HEK293 (cell line): ENCODE data around the gene ITSN1.

Experiments
- CTCF ChIA-PET: fragments of 350-600 bp; formaldehyde crosslinking; extraction: SDS; loops from one replicate; lab custom pipeline; 2021; ENCODE audit warnings: antibody characterized with exemption; lab: Yijun Ruan, JAX
- POLR2A ChIA-PET: fragments of 300-600 bp; formaldehyde crosslinking; extraction: SDS; loops from one replicate; lab custom pipeline; 2020; ENCODE audit warnings: antibody characterized with exemption, inconsistent platforms; lab: Yijun Ruan, JAX
- H3K27ac ChIP-seq: fragments of 200-500 bp; sonication (Bioruptor generic); 2 replicates; pipeline ENCODE4 v1.5.1; 2014; ENCODE audit warnings: low read depth, low read length, control low read depth, inconsistent platforms; ENCODE audit errors: extremely low read depth
- H3K36me3 ChIP-seq, 2 experiments: fragments of 200-500 bp in 1 of 2; sonication (Bioruptor generic) in 1 of 2; 1 replicate in 1 of 2; 2 replicates in 1 of 2; pipeline ENCODE4 v1.5.1; 2014 to 2017; ENCODE audit warnings: inconsistent platforms in 2 of 2, low read length in 2 of 2; ENCODE audit not compliant: control insufficient read depth in 2 of 2, insufficient read depth in 1 of 2
- H3K4me1 ChIP-seq: fragments of 200-500 bp; sonication (Bioruptor generic); 2 replicates; pipeline ENCODE4 v1.5.1; 2014; ENCODE audit warnings: mild to moderate bottlenecking, low read length, inconsistent platforms; ENCODE audit not compliant: control insufficient read depth, insufficient read depth
- H3K4me3 ChIP-seq: 2 replicates; pipeline ENCODE4 v1.5.1; 2011; ENCODE audit warnings: low read depth, mild to moderate bottlenecking, control low read depth, low read length, moderate library complexity
- H3K9me3 ChIP-seq: fragments of 200-500 bp; sonication (Bioruptor generic); 2 replicates; pipeline ENCODE4 v1.5.1; 2014; ENCODE audit warnings: low read depth, low read length, inconsistent platforms; ENCODE audit not compliant: control insufficient read depth, insufficient read depth
- BCL6B ChIP-seq: fragments of 450-650 bp; formaldehyde crosslinking; IDR thresholded peaks from 2 replicates; pipeline ENCODE4 v1.5.1; 2017; ENCODE audit warnings: missing biosample characterization, missing genetic modification characterization
- KLF1 ChIP-seq: fragments of 450-650 bp; formaldehyde crosslinking; IDR thresholded peaks from 2 replicates; pipeline ENCODE4 v1.5.1; 2016; ENCODE audit warnings: missing biosample characterization, missing genetic modification characterization
- MZF1 ChIP-seq: fragments of 450-650 bp; formaldehyde crosslinking; IDR thresholded peaks from 2 replicates; pipeline ENCODE4 v1.5.1; 2017; ENCODE audit warnings: missing biosample characterization, missing genetic modification characterization, borderline replicate concordance
- SCRT1 ChIP-seq: fragments of 450-650 bp; formaldehyde crosslinking; IDR thresholded peaks from 2 replicates; pipeline ENCODE4 v1.5.1; 2016; ENCODE audit warnings: missing biosample characterization, missing genetic modification characterization, borderline replicate concordance
- TCF7L2 ChIP-seq: IDR thresholded peaks from 2 replicates; pipeline ENCODE4 v1.6.1; 2011; ENCODE audit warnings: low read depth, mild to moderate bottlenecking, inconsistent platforms, low read length, moderate library complexity, borderline replicate concordance
- WT1 ChIP-seq: fragments of 450-650 bp; formaldehyde crosslinking; IDR thresholded peaks from 2 replicates; pipeline ENCODE4 v1.5.1; 2016; ENCODE audit warnings: missing biosample characterization, missing genetic modification characterization
- ZBTB7A ChIP-seq: fragments of 450-650 bp; formaldehyde crosslinking; IDR thresholded peaks from 2 replicates; pipeline ENCODE4 v1.5.1; 2016; ENCODE audit warnings: low read depth, missing biosample characterization, missing genetic modification characterization
- ZBTB8A ChIP-seq: fragments of 450-650 bp; formaldehyde crosslinking; IDR thresholded peaks from 2 replicates; pipeline ENCODE4 v1.5.1; 2016; ENCODE audit warnings: missing biosample characterization, missing genetic modification characterization
- ZNF155 ChIP-seq: fragments of 450-650 bp; formaldehyde crosslinking; IDR thresholded peaks from 2 replicates; pipeline ENCODE4 v1.5.1; 2016; ENCODE audit warnings: missing biosample characterization, missing genetic modification characterization
- ZNF214 ChIP-seq: fragments of 450-650 bp; formaldehyde crosslinking; IDR thresholded peaks from 2 replicates; pipeline ENCODE4 v1.5.1; 2017; ENCODE audit warnings: missing biosample characterization, mild to moderate bottlenecking, missing genetic modification characterization, borderline replicate concordance
- ZNF239 ChIP-seq: fragments of 450-650 bp; formaldehyde crosslinking; IDR thresholded peaks from 2 replicates; pipeline ENCODE4 v1.5.1; 2016; ENCODE audit warnings: missing biosample characterization, missing genetic modification characterization
- ZNF423 ChIP-seq: fragments of 450-650 bp; formaldehyde crosslinking; IDR thresholded peaks from 2 replicates; pipeline ENCODE4 v1.5.1; 2016; ENCODE audit warnings: missing biosample characterization, missing genetic modification characterization
- ZNF596 ChIP-seq: fragments of 450-650 bp; IDR thresholded peaks from 2 replicates; pipeline ENCODE4 v1.5.0; 2018; ENCODE audit warnings: missing biosample characterization, mild to moderate bottlenecking, missing genetic modification characterization, moderate library complexity
- ZNF623 ChIP-seq: fragments of 450-650 bp; formaldehyde crosslinking; IDR thresholded peaks from 2 replicates; pipeline ENCODE4 v1.5.1; 2016; ENCODE audit warnings: missing biosample characterization, missing genetic modification characterization
- ZNF664 ChIP-seq: fragments of 450-650 bp; formaldehyde crosslinking; IDR thresholded peaks from 2 replicates; pipeline ENCODE4 v1.5.1; 2016; ENCODE audit warnings: missing biosample characterization, missing genetic modification characterization
- ZNF707 ChIP-seq: fragments of 450-650 bp; formaldehyde crosslinking; IDR thresholded peaks from 2 replicates; pipeline ENCODE4 v1.5.1; 2016; ENCODE audit warnings: missing biosample characterization, missing genetic modification characterization
- ZNF768 ChIP-seq: fragments of 450-650 bp; formaldehyde crosslinking; IDR thresholded peaks from 2 replicates; pipeline ENCODE4 v1.5.1; 2018; ENCODE audit warnings: missing biosample characterization, mild to moderate bottlenecking, missing genetic modification characterization
- ZNF776 ChIP-seq: fragments of 450-650 bp; formaldehyde crosslinking; IDR thresholded peaks from 2 replicates; pipeline ENCODE4 v1.5.0; 2017; ENCODE audit warnings: missing biosample characterization, missing genetic modification characterization, borderline replicate concordance
- ZNF837 ChIP-seq: fragments of 450-650 bp; formaldehyde crosslinking; IDR thresholded peaks from 2 replicates; pipeline ENCODE4 v1.5.1; 2016; ENCODE audit warnings: missing biosample characterization, missing genetic modification characterization
- TF ChIP-seq, protein P1 (sequence below): fragments of 450-650 bp; formaldehyde crosslinking; IDR thresholded peaks from 2 replicates; pipeline ENCODE4 v1.5.1; 2017; ENCODE audit warnings: missing biosample characterization, missing genetic modification characterization
- TF ChIP-seq, protein P2 (sequence below): fragments of 450-650 bp; formaldehyde crosslinking; IDR thresholded peaks from 2 replicates; pipeline ENCODE4 v1.5.1; 2016; ENCODE audit warnings: missing biosample characterization, missing genetic modification characterization

ITSN1 gene

GRCh38 chr21:33937146-33937545 lies 294.8 kb downstream of the ITSN1 start:
- CTCF ChIA-PET: interaction anchor here (0.7 to 5.5 kb wide), 3 partner anchors 13 to 430 kb away, joined by 3 to 41 read pairs (median 5); no protein-coding TSS in a partner anchor
- Histone ChIP-seq H3K4me3 (no peak overlapping the region), H3K36me3 (peaks cover 0 to 4% of the 10 kb centered on the region in 2 experiments; a peak in 1 of 3 replicates), H3K27ac (no peak overlapping the region), H3K9me3 (no peaks in the 10 kb centered on the region), H3K4me1 (no peaks in the 10 kb centered on the region)
- TF ChIP-seq KLF1 (tag by site-specific recombination): no peak
- TF ChIP-seq TCF7L2: no peak
- TF ChIP-seq ZNF664 (tag by site-specific recombination): no peak
- no peak for TF ChIP-seq ZBTB7A (tag by site-specific recombination)
- TF ChIP-seq, protein P1, sequence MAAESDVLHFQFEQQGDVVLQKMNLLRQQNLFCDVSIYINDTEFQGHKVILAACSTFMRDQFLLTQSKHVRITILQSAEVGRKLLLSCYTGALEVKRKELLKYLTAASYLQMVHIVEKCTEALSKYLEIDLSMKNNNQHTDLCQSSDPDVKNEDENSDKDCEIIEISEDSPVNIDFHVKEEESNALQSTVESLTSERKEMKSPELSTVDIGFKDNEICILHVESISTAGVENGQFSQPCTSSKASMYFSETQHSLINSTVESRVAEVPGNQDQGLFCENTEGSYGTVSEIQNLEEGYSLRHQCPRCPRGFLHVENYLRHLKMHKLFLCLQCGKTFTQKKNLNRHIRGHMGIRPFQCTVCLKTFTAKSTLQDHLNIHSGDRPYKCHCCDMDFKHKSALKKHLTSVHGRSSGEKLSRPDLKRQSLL: no peak
- TF ChIP-seq ZBTB8A (tag by site-specific recombination): no peak
- TF ChIP-seq ZNF837 (tag by site-specific recombination): no peak
- TF ChIP-seq SCRT1 (tag by site-specific recombination): no peak
- no peak for TF ChIP-seq ZNF707 (tag by site-specific recombination)
- TF ChIP-seq, protein P2, sequence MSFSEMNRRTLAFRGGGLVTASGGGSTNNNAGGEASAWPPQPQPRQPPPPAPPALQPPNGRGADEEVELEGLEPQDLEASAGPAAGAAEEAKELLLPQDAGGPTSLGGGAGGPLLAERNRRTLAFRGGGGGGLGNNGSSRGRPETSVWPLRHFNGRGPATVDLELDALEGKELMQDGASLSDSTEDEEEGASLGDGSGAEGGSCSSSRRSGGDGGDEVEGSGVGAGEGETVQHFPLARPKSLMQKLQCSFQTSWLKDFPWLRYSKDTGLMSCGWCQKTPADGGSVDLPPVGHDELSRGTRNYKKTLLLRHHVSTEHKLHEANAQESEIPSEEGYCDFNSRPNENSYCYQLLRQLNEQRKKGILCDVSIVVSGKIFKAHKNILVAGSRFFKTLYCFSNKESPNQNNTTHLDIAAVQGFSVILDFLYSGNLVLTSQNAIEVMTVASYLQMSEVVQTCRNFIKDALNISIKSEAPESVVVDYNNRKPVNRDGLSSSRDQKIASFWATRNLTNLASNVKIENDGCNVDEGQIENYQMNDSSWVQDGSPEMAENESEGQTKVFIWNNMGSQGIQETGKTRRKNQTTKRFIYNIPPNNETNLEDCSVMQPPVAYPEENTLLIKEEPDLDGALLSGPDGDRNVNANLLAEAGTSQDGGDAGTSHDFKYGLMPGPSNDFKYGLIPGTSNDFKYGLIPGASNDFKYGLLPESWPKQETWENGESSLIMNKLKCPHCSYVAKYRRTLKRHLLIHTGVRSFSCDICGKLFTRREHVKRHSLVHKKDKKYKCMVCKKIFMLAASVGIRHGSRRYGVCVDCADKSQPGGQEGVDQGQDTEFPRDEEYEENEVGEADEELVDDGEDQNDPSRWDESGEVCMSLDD: no peak
- POLR2A ChIA-PET: no interaction called here

GRCh38 chr21:33937931-33938339 lies 295.6 kb downstream of the ITSN1 start:
- H3K4me3 ChIP-seq: no peak overlapping the region
- peaks cover 0 to 4% of the 10 kb centered on the region in 2 experiments; a peak in 1 of 3 replicates for H3K36me3 ChIP-seq
- CTCF ChIA-PET: interaction anchor here (1.1 to 5.5 kb wide), 2 partner anchors 14 to 410 kb away, joined by 3 to 41 read pairs; no protein-coding TSS in a partner anchor
- no peak for TF ChIP-seq BCL6B (tag by site-specific recombination)
- no peak for TF ChIP-seq ZBTB7A (tag by site-specific recombination)
- no peak for TF ChIP-seq ZNF776 (tag by site-specific recombination)
- no peak for TF ChIP-seq ZNF239 (tag by site-specific recombination)
- no peak for TF ChIP-seq ZNF423 (tag by site-specific recombination)
- no peak for TF ChIP-seq ZNF155 (tag by site-specific recombination)
- no peak for TF ChIP-seq ZNF596 (tag by site-specific recombination)
- no peak for TF ChIP-seq WT1 (tag by site-specific recombination)
- no peaks in the 10 kb centered on the region for H3K4me1 ChIP-seq
- POLR2A ChIA-PET: no interaction called here
- no peak overlapping the region for H3K27ac ChIP-seq
- H3K9me3 ChIP-seq: no peaks in the 10 kb centered on the region

- Histone ChIP-seq H3K36me3 (peaks cover 0 to 7% of the 10 kb centered on the region in 2 experiments; a peak in 1 of 3 replicates), H3K27ac (no peak overlapping the region), H3K9me3 (no peaks in the 10 kb centered on the region), H3K4me3 (no peak overlapping the region), H3K4me1 (no peaks in the 10 kb centered on the region)
- no peak for TF ChIP-seq ZNF768 (tag by site-specific recombination)
- TF ChIP-seq ZNF214 (tag by site-specific recombination): no peak
- no peak for TF ChIP-seq ZNF623
- no peak for TF ChIP-seq MZF1 (tag by site-specific recombination)
- POLR2A ChIA-PET: no interaction called here
- CTCF ChIA-PET: interaction anchor here (0.7 to 5.5 kb wide), 2 partner anchors 15 to 17 kb away, joined by 3 to 41 read pairs; no protein-coding TSS in a partner anchor
Measured at GRCh38 chr21:33938381-33938780, 296.1 kb downstream of the ITSN1 start.
